ENCODE data around the gene NEK4. TPM values are rescaled to one million over a fixed set of nuclear protein-coding genes. Genes with fewer than 3 reads are reported as not detected.

NEK4 gene
- total and polyA plus RNA-seq, 2 of the 13 experiments (the other 11 are each of a cell fraction or from before 2014, with no cell fraction given): 16.5 to 38.0 TPM

- TF ChIP-seq DZIP1 (CRISPR knock-in tag; IDR thresholded peaks at IDR 0.05) (no peak), TCF7 (IDR thresholded peaks at IDR 0.05; ENCODE audit: low read depth) (no peak), ZNF629 (CRISPR knock-in tag; conservative IDR thresholded peaks at IDR 0.05) (no peak), ETV5 (CRISPR knock-in tag; IDR thresholded peaks at IDR 0.05; ENCODE audit: borderline replicate concordance) (0 out of 2 replicates have a peak, but pooled peaks have one; percentile 18), ZMYM3 (CRISPR knock-in tag; IDR thresholded peaks at IDR 0.05) (no peak), NRL (CRISPR knock-in tag; IDR thresholded peaks at IDR 0.05; ENCODE audit: borderline replicate concordance) (no peak), ISL2 (CRISPR knock-in tag; IDR thresholded peaks at IDR 0.05) (no peak), NCOA1 (CRISPR knock-in tag; IDR thresholded peaks at IDR 0.05) (no peak), E2F1 (CRISPR knock-in tag; IDR thresholded peaks at IDR 0.05) (no peak), PPARG (CRISPR knock-in tag; conservative IDR thresholded peaks at IDR 0.05) (no peak), FOXO1 (CRISPR knock-in tag; IDR thresholded peaks at IDR 0.05) (0 out of 2 replicates have a peak, but pooled peaks have one; percentile 7), ZSCAN12 (CRISPR knock-in tag; IDR thresholded peaks at IDR 0.05) (no peak), FOXM1 (CRISPR knock-in tag; IDR thresholded peaks at IDR 0.05) (no peak), ZSCAN9 (CRISPR knock-in tag; IDR thresholded peaks at IDR 0.05; ENCODE audit: borderline replicate concordance) (no peak), ZNF609 (CRISPR knock-in tag; IDR thresholded peaks at IDR 0.05; ENCODE audit: borderline replicate concordance) (no peak), ZBTB14 (CRISPR knock-in tag; IDR thresholded peaks at IDR 0.05) (no peak), NR2F1 (CRISPR knock-in tag; IDR thresholded peaks at IDR 0.05) (no peak), ZNF839 (CRISPR knock-in tag; IDR thresholded peaks at IDR 0.05; ENCODE audit: borderline replicate concordance) (no peak), IRX3 (CRISPR knock-in tag; IDR thresholded peaks at IDR 0.05; ENCODE audit: borderline replicate concordance, low read depth) (no peak)
Measured at GRCh38 chr3:52787672-52788625, 17.2 kb upstream of the NEK4 start (continued).

Data from HepG2 (cell line).